WTC11 (cell line): ENCODE data around the gene SAMM50. TPM values are rescaled to one million over a fixed set of nuclear protein-coding genes. Genes with fewer than 3 reads are reported as not detected.
A peak's percentile ranks its signal among the peaks of the same experiment; 100 is the strongest.

Source experiments
- ATAC-seq: fragments of 200-7000 bp; cut with Tn5 transposase; 2 replicates; pipeline ENCODE4 v1.10.0; 2021; ENCODE audit warnings: mild to moderate bottlenecking, moderate library complexity
- CTCF ChIA-PET: fragments of 300-600 bp; sonication (Branson Sonifier 250); formaldehyde crosslinking; loops from one replicate; lab custom pipeline; 2021; ENCODE audit warnings: antibody characterized with exemption; lab: Charles Lee
- POLR2A ChIA-PET: fragments of 350-600 bp; sonication (Branson Sonifier 250); formaldehyde crosslinking; loops from one replicate; lab custom pipeline; 2021; ENCODE audit warnings: antibody characterized with exemption; lab: Charles Lee
- DNase-seq: peaks from one replicate; pipeline ENCODE4 v3.0.0; 2021; ENCODE audit warnings: low spot score
- H3K27ac Mint-ChIP-seq: 2 replicates; pipeline ENCODE4 v1.8.0; 2021; ENCODE audit warnings: mixed read lengths
- H3K27me3 Mint-ChIP-seq: 2 replicates; pipeline ENCODE4 v1.8.0; 2021; ENCODE audit warnings: low read depth, mild to moderate bottlenecking, moderate library complexity, mixed read lengths
- H3K36me3 Mint-ChIP-seq: 2 replicates; pipeline ENCODE4 v1.8.0; 2021; ENCODE audit warnings: mixed read lengths
- H3K4me1 Mint-ChIP-seq: 2 replicates; pipeline ENCODE4 v1.8.0; 2022; ENCODE audit warnings: mixed read lengths
- H3K4me3 Mint-ChIP-seq: 2 replicates; pipeline ENCODE4 v1.8.0; 2021; ENCODE audit warnings: mild to moderate bottlenecking, moderate library complexity, mixed read lengths
- H3K9me3 Mint-ChIP-seq: 2 replicates; pipeline ENCODE4 v1.8.0; 2021; ENCODE audit warnings: mixed read lengths
- ESRRA ChIP-seq: sonication (generic); formaldehyde crosslinking; IDR thresholded peaks from 2 replicates; pipeline ENCODE4 v1.8.1; 2022; ENCODE audit warnings: mild to moderate bottlenecking, missing genetic modification reagents, borderline replicate concordance
- GABPB1 ChIP-seq: sonication (generic); formaldehyde crosslinking; IDR thresholded peaks from 2 replicates; pipeline ENCODE4 v1.8.1; 2023; ENCODE audit warnings: mild to moderate bottlenecking, missing genetic modification reagents
- TP53 ChIP-seq: sonication (generic); formaldehyde crosslinking; IDR thresholded peaks from 2 replicates; pipeline ENCODE4 v1.8.1; 2023; ENCODE audit warnings: mild to moderate bottlenecking, missing genetic modification reagents
- ZNF138 ChIP-seq: sonication (generic); formaldehyde crosslinking; conservative IDR thresholded peaks from 2 replicates; pipeline ENCODE4 v1.8.1; 2022; ENCODE audit warnings: mild to moderate bottlenecking, moderate library complexity, missing genetic modification reagents
- ZNF263 ChIP-seq: sonication (generic); formaldehyde crosslinking; IDR thresholded peaks from 2 replicates; pipeline ENCODE4 v1.8.1; 2022; ENCODE audit warnings: low read depth, mild to moderate bottlenecking, moderate library complexity, missing genetic modification reagents
- ZNF317 ChIP-seq: sonication (generic); formaldehyde crosslinking; IDR thresholded peaks from 2 replicates; pipeline ENCODE4 v1.8.1; 2023; ENCODE audit warnings: low read depth, mild to moderate bottlenecking, moderate library complexity, missing genetic modification reagents, borderline replicate concordance
- ZNF671 ChIP-seq: fragments of 250-450 bp; sonication (Bioruptor Pico); IDR thresholded peaks from 2 replicates; pipeline ENCODE4 v1.8.0; 2021; ENCODE audit warnings: mild to moderate bottlenecking
- total RNA-seq: library from RNA; stranded (reverse); gene quantifications from 3 replicates; pipeline ENCODE4 v1.2.3, GENCODE V29; 2021
- TF ChIP-seq, protein P1 (sequence below): sonication (generic); formaldehyde crosslinking; IDR thresholded peaks from 2 replicates; pipeline ENCODE4 v1.8.1; 2023; ENCODE audit warnings: mild to moderate bottlenecking, missing genetic modification reagents, borderline replicate concordance
- TF ChIP-seq, protein P2 (sequence below): fragments of 250-450 bp; sonication (Bioruptor Pico); IDR thresholded peaks from 2 replicates; pipeline ENCODE4 v1.8.0; 2021; ENCODE audit warnings: mild to moderate bottlenecking
- TF ChIP-seq, protein P3 (sequence below): fragments of 250-450 bp; sonication (Bioruptor Pico); IDR thresholded peaks from 2 replicates; pipeline ENCODE4 v1.9.0; 2021; ENCODE audit warnings: mild to moderate bottlenecking, borderline replicate concordance
- TF ChIP-seq, protein P4 (sequence below): sonication (generic); formaldehyde crosslinking; IDR thresholded peaks from 2 replicates; pipeline ENCODE4 v1.8.1; 2022; ENCODE audit warnings: low read depth, missing genetic modification reagents, borderline replicate concordance
- TF ChIP-seq, protein P5 (sequence below): sonication (generic); formaldehyde crosslinking; IDR thresholded peaks from 2 replicates; pipeline ENCODE4 v1.8.1; 2023; ENCODE audit warnings: mild to moderate bottlenecking, missing genetic modification reagents

The SAMM50 gene
- total RNA-seq, 1 experiment from 2014 or later = 72.1 TPM

DNA sequence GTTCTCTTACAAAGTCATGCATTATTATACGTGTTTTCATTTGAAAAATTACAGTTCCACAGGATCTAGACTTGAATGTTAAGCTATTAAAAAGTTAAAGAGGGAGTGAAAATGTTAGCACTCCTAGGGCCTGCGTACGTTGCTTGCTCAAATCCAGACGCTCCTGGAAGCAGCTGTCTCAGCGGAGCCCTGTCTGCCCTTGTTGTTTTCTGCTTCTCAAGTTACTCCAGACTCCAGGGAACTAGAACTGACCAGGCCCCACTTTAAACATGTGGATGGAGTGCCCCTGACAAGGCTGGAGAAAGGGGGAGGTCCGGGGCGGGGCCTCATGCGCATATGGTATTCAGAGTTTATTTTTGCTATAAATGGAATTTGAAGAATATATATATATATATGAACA is 78.5 kb downstream of the SAMM50 start:
- ChIA-PET POLR2A (no interaction called here), CTCF (interaction anchor here (1.0 to 1.2 kb wide), 3 partner anchors 17 to 52 kb away, joined by 3 to 7 read pairs (median 3); no protein-coding TSS in a partner anchor)
- peaks cover 5% of the 10 kb centered on the region for H3K4me1 Mint-ChIP-seq
- ATAC-seq = peak; percentile 41; the same call in 1 of the 2 replicates
- TF ChIP-seq, protein P1, sequence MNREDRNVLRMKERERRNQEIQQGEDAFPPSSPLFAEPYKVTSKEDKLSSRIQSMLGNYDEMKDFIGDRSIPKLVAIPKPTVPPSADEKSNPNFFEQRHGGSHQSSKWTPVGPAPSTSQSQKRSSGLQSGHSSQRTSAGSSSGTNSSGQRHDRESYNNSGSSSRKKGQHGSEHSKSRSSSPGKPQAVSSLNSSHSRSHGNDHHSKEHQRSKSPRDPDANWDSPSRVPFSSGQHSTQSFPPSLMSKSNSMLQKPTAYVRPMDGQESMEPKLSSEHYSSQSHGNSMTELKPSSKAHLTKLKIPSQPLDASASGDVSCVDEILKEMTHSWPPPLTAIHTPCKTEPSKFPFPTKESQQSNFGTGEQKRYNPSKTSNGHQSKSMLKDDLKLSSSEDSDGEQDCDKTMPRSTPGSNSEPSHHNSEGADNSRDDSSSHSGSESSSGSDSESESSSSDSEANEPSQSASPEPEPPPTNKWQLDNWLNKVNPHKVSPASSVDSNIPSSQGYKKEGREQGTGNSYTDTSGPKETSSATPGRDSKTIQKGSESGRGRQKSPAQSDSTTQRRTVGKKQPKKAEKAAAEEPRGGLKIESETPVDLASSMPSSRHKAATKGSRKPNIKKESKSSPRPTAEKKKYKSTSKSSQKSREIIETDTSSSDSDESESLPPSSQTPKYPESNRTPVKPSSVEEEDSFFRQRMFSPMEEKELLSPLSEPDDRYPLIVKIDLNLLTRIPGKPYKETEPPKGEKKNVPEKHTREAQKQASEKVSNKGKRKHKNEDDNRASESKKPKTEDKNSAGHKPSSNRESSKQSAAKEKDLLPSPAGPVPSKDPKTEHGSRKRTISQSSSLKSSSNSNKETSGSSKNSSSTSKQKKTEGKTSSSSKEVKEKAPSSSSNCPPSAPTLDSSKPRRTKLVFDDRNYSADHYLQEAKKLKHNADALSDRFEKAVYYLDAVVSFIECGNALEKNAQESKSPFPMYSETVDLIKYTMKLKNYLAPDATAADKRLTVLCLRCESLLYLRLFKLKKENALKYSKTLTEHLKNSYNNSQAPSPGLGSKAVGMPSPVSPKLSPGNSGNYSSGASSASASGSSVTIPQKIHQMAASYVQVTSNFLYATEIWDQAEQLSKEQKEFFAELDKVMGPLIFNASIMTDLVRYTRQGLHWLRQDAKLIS (CRISPR knock-in tag) = no peak
- TF ChIP-seq TP53 (CRISPR knock-in tag) = no peak
- TF ChIP-seq, protein P2, sequence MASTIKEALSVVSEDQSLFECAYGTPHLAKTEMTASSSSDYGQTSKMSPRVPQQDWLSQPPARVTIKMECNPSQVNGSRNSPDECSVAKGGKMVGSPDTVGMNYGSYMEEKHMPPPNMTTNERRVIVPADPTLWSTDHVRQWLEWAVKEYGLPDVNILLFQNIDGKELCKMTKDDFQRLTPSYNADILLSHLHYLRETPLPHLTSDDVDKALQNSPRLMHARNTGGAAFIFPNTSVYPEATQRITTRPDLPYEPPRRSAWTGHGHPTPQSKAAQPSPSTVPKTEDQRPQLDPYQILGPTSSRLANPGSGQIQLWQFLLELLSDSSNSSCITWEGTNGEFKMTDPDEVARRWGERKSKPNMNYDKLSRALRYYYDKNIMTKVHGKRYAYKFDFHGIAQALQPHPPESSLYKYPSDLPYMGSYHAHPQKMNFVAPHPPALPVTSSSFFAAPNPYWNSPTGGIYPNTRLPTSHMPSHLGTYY (CRISPR knock-in tag) = no peak
- no peak for TF ChIP-seq ZNF671 (CRISPR knock-in tag)
- TF ChIP-seq ZNF263 = no peak
- TF ChIP-seq, protein P3, sequence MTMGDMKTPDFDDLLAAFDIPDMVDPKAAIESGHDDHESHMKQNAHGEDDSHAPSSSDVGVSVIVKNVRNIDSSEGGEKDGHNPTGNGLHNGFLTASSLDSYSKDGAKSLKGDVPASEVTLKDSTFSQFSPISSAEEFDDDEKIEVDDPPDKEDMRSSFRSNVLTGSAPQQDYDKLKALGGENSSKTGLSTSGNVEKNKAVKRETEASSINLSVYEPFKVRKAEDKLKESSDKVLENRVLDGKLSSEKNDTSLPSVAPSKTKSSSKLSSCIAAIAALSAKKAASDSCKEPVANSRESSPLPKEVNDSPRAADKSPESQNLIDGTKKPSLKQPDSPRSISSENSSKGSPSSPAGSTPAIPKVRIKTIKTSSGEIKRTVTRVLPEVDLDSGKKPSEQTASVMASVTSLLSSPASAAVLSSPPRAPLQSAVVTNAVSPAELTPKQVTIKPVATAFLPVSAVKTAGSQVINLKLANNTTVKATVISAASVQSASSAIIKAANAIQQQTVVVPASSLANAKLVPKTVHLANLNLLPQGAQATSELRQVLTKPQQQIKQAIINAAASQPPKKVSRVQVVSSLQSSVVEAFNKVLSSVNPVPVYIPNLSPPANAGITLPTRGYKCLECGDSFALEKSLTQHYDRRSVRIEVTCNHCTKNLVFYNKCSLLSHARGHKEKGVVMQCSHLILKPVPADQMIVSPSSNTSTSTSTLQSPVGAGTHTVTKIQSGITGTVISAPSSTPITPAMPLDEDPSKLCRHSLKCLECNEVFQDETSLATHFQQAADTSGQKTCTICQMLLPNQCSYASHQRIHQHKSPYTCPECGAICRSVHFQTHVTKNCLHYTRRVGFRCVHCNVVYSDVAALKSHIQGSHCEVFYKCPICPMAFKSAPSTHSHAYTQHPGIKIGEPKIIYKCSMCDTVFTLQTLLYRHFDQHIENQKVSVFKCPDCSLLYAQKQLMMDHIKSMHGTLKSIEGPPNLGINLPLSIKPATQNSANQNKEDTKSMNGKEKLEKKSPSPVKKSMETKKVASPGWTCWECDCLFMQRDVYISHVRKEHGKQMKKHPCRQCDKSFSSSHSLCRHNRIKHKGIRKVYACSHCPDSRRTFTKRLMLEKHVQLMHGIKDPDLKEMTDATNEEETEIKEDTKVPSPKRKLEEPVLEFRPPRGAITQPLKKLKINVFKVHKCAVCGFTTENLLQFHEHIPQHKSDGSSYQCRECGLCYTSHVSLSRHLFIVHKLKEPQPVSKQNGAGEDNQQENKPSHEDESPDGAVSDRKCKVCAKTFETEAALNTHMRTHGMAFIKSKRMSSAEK (CRISPR knock-in tag) = no peak
- no peaks in the 10 kb centered on the region for H3K27me3 Mint-ChIP-seq
- no peak overlapping the region for H3K27ac Mint-ChIP-seq
- H3K4me3 Mint-ChIP-seq = no peak overlapping the region
- no peaks in the 10 kb centered on the region for H3K36me3 Mint-ChIP-seq
- H3K9me3 Mint-ChIP-seq = no peaks in the 10 kb centered on the region
- DNase-seq = no peak

DNA sequence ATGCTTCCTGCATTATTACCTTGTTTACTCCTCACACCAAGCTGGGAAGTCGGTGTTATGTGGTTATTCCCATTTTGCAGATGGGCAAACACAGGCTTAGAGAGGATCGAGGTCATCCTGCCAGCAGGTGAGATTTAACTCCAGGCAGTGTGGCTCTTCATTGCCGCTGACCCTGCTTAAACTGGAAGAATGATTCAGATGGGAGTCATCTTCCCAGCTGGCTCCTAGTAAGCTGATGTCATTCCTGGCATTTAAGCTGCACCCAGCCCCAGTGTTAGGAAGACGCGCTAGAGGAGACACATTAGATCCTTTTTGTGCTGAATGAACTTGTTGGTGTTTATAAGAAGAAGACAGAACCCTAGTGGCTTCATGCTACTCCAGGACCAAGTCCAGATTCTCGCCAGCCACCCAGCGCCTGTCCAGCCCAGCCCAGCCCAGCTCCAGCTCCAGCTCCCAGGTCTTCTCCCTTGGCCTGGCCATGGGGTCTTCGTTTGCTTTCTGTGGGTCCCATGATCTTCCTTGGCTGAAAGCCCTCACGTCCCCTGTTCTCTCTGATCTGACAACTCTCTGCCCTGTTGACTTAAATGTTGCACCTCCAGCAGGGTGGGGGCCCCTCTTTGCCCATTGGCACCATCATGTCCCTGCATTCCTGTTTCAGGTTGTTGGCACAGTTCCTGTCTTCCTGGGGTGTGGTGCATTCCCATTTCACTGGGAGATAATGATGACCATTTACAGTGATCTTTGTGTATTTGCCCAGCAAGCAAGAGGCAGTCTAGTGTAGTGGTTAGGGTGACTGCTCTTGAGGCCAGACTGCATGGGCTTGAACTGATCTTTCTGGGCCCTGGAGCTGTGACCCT is 82.5 kb downstream of the SAMM50 start:
- Mint-ChIP-seq H3K36me3 (peaks cover 3% of the 10 kb centered on the region; the same call in 1 of the 2 replicates), H3K9me3 (peaks cover 9% of the 10 kb centered on the region), H3K27ac (no peak overlapping the region), H3K4me3 (no peak overlapping the region), H3K4me1 (peaks cover 5% of the 10 kb centered on the region), H3K27me3 (peaks cover 3% of the 10 kb centered on the region; the same call in 1 of the 2 replicates)
- DNase-seq (no peak), ATAC-seq (no peak)
- TF ChIP-seq ZNF138 (no peak), GABPB1 (CRISPR knock-in tag) (no peak), ZNF317 (no peak), ESRRA (no peak)
- TF ChIP-seq, protein P4, sequence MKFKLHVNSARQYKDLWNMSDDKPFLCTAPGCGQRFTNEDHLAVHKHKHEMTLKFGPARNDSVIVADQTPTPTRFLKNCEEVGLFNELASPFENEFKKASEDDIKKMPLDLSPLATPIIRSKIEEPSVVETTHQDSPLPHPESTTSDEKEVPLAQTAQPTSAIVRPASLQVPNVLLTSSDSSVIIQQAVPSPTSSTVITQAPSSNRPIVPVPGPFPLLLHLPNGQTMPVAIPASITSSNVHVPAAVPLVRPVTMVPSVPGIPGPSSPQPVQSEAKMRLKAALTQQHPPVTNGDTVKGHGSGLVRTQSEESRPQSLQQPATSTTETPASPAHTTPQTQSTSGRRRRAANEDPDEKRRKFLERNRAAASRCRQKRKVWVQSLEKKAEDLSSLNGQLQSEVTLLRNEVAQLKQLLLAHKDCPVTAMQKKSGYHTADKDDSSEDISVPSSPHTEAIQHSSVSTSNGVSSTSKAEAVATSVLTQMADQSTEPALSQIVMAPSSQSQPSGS (CRISPR knock-in tag) = no peak
- TF ChIP-seq, protein P5, sequence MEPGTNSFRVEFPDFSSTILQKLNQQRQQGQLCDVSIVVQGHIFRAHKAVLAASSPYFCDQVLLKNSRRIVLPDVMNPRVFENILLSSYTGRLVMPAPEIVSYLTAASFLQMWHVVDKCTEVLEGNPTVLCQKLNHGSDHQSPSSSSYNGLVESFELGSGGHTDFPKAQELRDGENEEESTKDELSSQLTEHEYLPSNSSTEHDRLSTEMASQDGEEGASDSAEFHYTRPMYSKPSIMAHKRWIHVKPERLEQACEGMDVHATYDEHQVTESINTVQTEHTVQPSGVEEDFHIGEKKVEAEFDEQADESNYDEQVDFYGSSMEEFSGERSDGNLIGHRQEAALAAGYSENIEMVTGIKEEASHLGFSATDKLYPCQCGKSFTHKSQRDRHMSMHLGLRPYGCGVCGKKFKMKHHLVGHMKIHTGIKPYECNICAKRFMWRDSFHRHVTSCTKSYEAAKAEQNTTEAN (CRISPR knock-in tag) = no peak
- ChIA-PET POLR2A (no interaction called here), CTCF (no interaction called here)
